Mesenteric fat pad (tissue), 1 donor: ENCODE measurements around the gene TRH. TPM values are rescaled to one million over a fixed set of nuclear protein-coding genes. Genes with fewer than 3 reads are reported as not detected.
"Not testable (repeated sequence)": the region's sequence is repeated elsewhere in the genome, so short reads cannot be mapped to it uniquely, and the experiment has no call there.

Source experiments
- DNase-seq: peaks from one replicate; pipeline ENCODE4 v3.0.0-alpha.2; 2020; ENCODE audit warnings: low spot score
- total RNA-seq: library from RNA; stranded (reverse); fragmentation: NEBNext Ultra II Directional; extraction: Animal tissue kit (Norgen Biotek cat#: 25700); gene quantifications from one replicate; pipeline ENCODE4 v1.2.1, GENCODE V29; 2021
- donor health status: DM: yes; HTN: yes; CAD: no.

TRH gene
- total RNA-seq, 1 donor from 2014 or later: not detected

- no peak for DNase-seq
These were observed 11.9 kb upstream of the TRH start for GRCh38 chr3:129962600-129962999.

GRCh38 chr3:129965937-129966336 is 8.6 kb upstream of the TRH start:
- no peak for DNase-seq

GRCh38 chr3:129966876-129967275 is 7.6 kb upstream of the TRH start:
- DNase-seq: no peak

- DNase-seq: no peak
These were observed 6.8 kb upstream of the TRH start for GRCh38 chr3:129967761-129968160.

- DNase-seq: no peak
These were observed 3.0 kb upstream of the TRH start for GRCh38 chr3:129971351-129972052.

- DNase-seq: no peak
These were observed 2.2 kb upstream of the TRH start for GRCh38 chr3:129972301-129972700.

- DNase-seq: no peak
These were observed 512 bp upstream of the TRH start for GRCh38 chr3:129973853-129974563.

- no peak for DNase-seq
These were observed 549 bp downstream of the TRH start for GRCh38 chr3:129974833-129975704.

- DNase-seq: no peak
These were observed 1.2 kb downstream of the TRH start for GRCh38 chr3:129975705-129976048.

- DNase-seq: no peak
These were observed 1.8 kb downstream of the TRH start for GRCh38 chr3:129976286-129976685.

- no peak for DNase-seq
These were observed 3.6 kb downstream of the TRH start for GRCh38 chr3:129978123-129978522.

GRCh38 chr3:129979905-129980304 is 5.4 kb downstream of the TRH start:
- no peak for DNase-seq

GRCh38 chr3:129983561-129983960 is 9.0 kb downstream of the TRH start:
- no peak for DNase-seq

- no peak for DNase-seq
These were observed 9.6 kb downstream of the TRH start for GRCh38 chr3:129984125-129984524.

GRCh38 chr3:129985113-129985512 is 10.6 kb downstream of the TRH start:
- no peak for DNase-seq

- no peak for DNase-seq
These were observed 13.9 kb downstream of the TRH start for GRCh38 chr3:129988429-129988828.

- DNase-seq: no peak
These were observed 14.9 kb downstream of the TRH start for GRCh38 chr3:129989414-129989813.

GRCh38 chr3:129992781-129993180 is 18.3 kb downstream of the TRH start:
- DNase-seq: no peak

- no peak for DNase-seq
These were observed 20.5 kb downstream of the TRH start for GRCh38 chr3:129994883-129995559.

GRCh38 chr3:129996073-129996472 is 21.6 kb downstream of the TRH start:
- DNase-seq: peak; percentile 14

GRCh38 chr3:129999176-129999575 is 24.7 kb downstream of the TRH start:
- DNase-seq: not testable (repeated sequence)
